Endothelial cell of umbilical vein (primary cell): ENCODE measurements around the gene LMO7. TPM values are rescaled to one million over a fixed set of nuclear protein-coding genes. Genes with fewer than 3 reads are reported as not detected.

Source experiments
- BruUV-seq: library from RNA; stranded (reverse); fragments of 400-500 nt; replicated peaks from 2 replicates; lab custom pipeline; 2021; lab: Mats Ljungman, UMichigan
- CTCF ChIA-PET: fragments of 300-600, 350-600 bp; sonication (Branson Sonifier 250); formaldehyde crosslinking; loops from one replicate; lab custom pipeline; 2021; ENCODE audit warnings: antibody characterized with exemption, inconsistent platforms; lab: Charles Lee
- POLR2A ChIA-PET: fragments of 300-600, 350-600 bp; sonication (Branson Sonifier 250); formaldehyde crosslinking; loops from one replicate; lab custom pipeline; 2021; ENCODE audit warnings: antibody characterized with exemption, inconsistent platforms; lab: Charles Lee
- DNase-seq: peaks from one replicate; pipeline ENCODE4 v3.0.0-alpha.2; 2011; ENCODE audit warnings: low read depth, low spot score
- FAIRE-seq: peaks from 2 replicates; lab custom pipeline; 2011; peaks lifted over from hg19 to GRCh38; lab: Jason Lieb, UNC
- H2AFZ ChIP-seq: 2 replicates; pipeline ENCODE4 v1.6.0; 2012; ENCODE audit warnings: low read depth, low read length, control low read depth, inconsistent platforms
- H3K27ac ChIP-seq: 2 replicates; pipeline ENCODE4 v1.5.1; 2011; ENCODE audit warnings: low read depth, mild to moderate bottlenecking, control low read depth, low read length, moderate library complexity; ENCODE audit not compliant: insufficient read depth
- H3K27me3 ChIP-seq, 2 experiments: 2 replicates each; pipeline versions ENCODE4 v1.6.0 to v1.6.1; 2011; ENCODE audit warnings: low read length in 2 of 2, mixed read lengths in 1 of 2; ENCODE audit not compliant: control insufficient read depth in 2 of 2, insufficient read depth in 2 of 2
- H3K36me3 ChIP-seq, 2 experiments: 2 replicates in 1 of 2; 3 replicates in 1 of 2; pipeline ENCODE4 v1.5.1; 2011; ENCODE audit warnings: low read length in 2 of 2, mild to moderate bottlenecking in 1 of 2, moderate library complexity in 1 of 2; ENCODE audit not compliant: control insufficient read depth in 2 of 2, insufficient read depth in 2 of 2; ENCODE audit errors: extremely low read depth in 1 of 2
- H3K4me1 ChIP-seq: 3 replicates; pipeline ENCODE4 v1.5.1; 2011; ENCODE audit warnings: mild to moderate bottlenecking, low read length; ENCODE audit not compliant: control insufficient read depth, insufficient read depth; ENCODE audit errors: extremely low read depth
- H3K4me2 ChIP-seq: 2 replicates; pipeline ENCODE4 v1.6.1; 2011; ENCODE audit warnings: low read length, control low read depth, mixed read lengths; ENCODE audit not compliant: insufficient read depth
- H3K4me3 ChIP-seq, 3 experiments: fragments of 200-600 bp in 1 of 3; sonication (generic), shearing (Covaris generic) in 1 of 3; replicated peaks in 1 of 3; 2 replicates each; pipeline ENCODE4 v1.5.1; 2011 to 2016; ENCODE audit warnings: control low read depth in 3 of 3, low read length in 3 of 3, mild to moderate bottlenecking in 2 of 3, inconsistent platforms in 1 of 3, low read depth in 1 of 3, moderate library complexity in 1 of 3; ENCODE audit not compliant: insufficient read depth in 1 of 3
- H3K79me2 ChIP-seq: 2 replicates; pipeline ENCODE4 v1.6.0; 2012; ENCODE audit warnings: low read length, inconsistent platforms; ENCODE audit not compliant: control insufficient read depth, insufficient read depth
- H3K9ac ChIP-seq: replicated peaks from 2 replicates; pipeline ENCODE3; 2011; ENCODE audit warnings: low read length, control low read depth; ENCODE audit not compliant: insufficient read depth; ENCODE audit errors: extremely low read depth
- H3K9me1 ChIP-seq: replicated peaks from 3 replicates; pipeline ENCODE4 v1.6.0; 2011; ENCODE audit warnings: mild to moderate bottlenecking, low read length; ENCODE audit not compliant: control insufficient read depth, insufficient read depth; ENCODE audit errors: extremely low read depth
- H3K9me3 ChIP-seq: replicated peaks from 2 replicates; pipeline ENCODE4 v1.5.1; 2012; ENCODE audit warnings: low read length, inconsistent platforms; ENCODE audit not compliant: control insufficient read depth, insufficient read depth
- H4K20me1 ChIP-seq: replicated peaks from 2 replicates; pipeline ENCODE3; 2011; ENCODE audit warnings: mild to moderate bottlenecking, low read length; ENCODE audit not compliant: control insufficient read depth, insufficient read depth; ENCODE audit errors: extremely low read depth
- CTCF ChIP-seq, 2 donors: IDR thresholded peaks; 1 replicate in 1 of 2; 2 replicates in 1 of 2; pipeline ENCODE4 v1.5.1; 2011; ENCODE audit warnings: low read length in 2 of 2, mild to moderate bottlenecking in 2 of 2, moderate library complexity in 2 of 2, control low read depth in 1 of 2, inconsistent platforms in 1 of 2, low read depth in 1 of 2; ENCODE audit not compliant: insufficient read depth in 1 of 2; ENCODE audit errors: extremely low read depth in 1 of 2
- EZH2 ChIP-seq: IDR thresholded peaks from 2 replicates; pipeline ENCODE4 v1.6.1; 2012; ENCODE audit warnings: borderline replicate concordance, low read depth, mild to moderate bottlenecking, moderate library complexity, low read length, inconsistent platforms; ENCODE audit not compliant: severe bottlenecking
- FOS ChIP-seq: IDR thresholded peaks from 2 replicates; pipeline ENCODE4 v1.6.1; 2011; ENCODE audit warnings: mild to moderate bottlenecking, low read length, moderate library complexity, borderline replicate concordance; ENCODE audit not compliant: insufficient read depth
- GATA2 ChIP-seq: IDR thresholded peaks from 2 replicates; pipeline ENCODE4 v1.7.0; 2011; ENCODE audit warnings: low read depth, mild to moderate bottlenecking, moderate library complexity, mixed read lengths, low read length; ENCODE audit not compliant: insufficient read length, insufficient read depth
- JUN ChIP-seq: IDR thresholded peaks from 2 replicates; pipeline ENCODE4 v1.6.1; 2011; ENCODE audit warnings: borderline replicate concordance, low read depth; ENCODE audit not compliant: insufficient read length, insufficient read depth
- MYC ChIP-seq: IDR thresholded peaks from one replicate; pipeline ENCODE4 v1.6.1; 2011; ENCODE audit warnings: mild to moderate bottlenecking, low read depth, low read length
- POLR2A ChIP-seq: IDR thresholded peaks from 2 replicates; pipeline ENCODE4 v1.6.1; 2012; ENCODE audit warnings: low read depth, mild to moderate bottlenecking, control low read depth, low read length
- POLR2AphosphoS5 ChIP-seq: IDR thresholded peaks from 2 replicates; pipeline ENCODE4 v1.6.1; 2012; ENCODE audit warnings: low read depth, mild to moderate bottlenecking, control low read depth, low read length, moderate library complexity; ENCODE audit not compliant: insufficient read depth
- dilution Hi-C: fragments of 300-500 bp; cut with MboI; formaldehyde crosslinking; loops from one replicate; pipeline ENCODE4 v1.15.0; 2019; ENCODE audit warnings: low sequenced_read_pairs; ENCODE audit not compliant: extremely low pct_ligation_motif_present
- intact Hi-C: fragments of 100-400 bp; cut with micrococcal nuclease; formaldehyde crosslinking; loops from one replicate; pipeline ENCODE4 v1.10.0; 2022
- polyA plus RNA-seq, 4 experiments: library from polyadenylated mRNA; depleted of rRNA in 3 of 4; stranded (reverse) in 3 of 4; unstranded in 1 of 4; fragments of >200 nt; gene quantifications; 2 replicates each; pipeline versions ENCODE4 v1.2.1 to v1.2.3, GENCODE V29; 2011 to 2012; ENCODE audit warnings: missing spikeins in 1 of 4
- total RNA-seq: library from RNA; stranded (reverse); gene quantifications from 2 replicates; pipeline ENCODE4 v1.2.3, GENCODE V29; 2021
- TF ChIP-seq, protein P1 (sequence below): IDR thresholded peaks from 2 replicates; pipeline ENCODE4 v1.6.1; 2011; ENCODE audit not compliant: insufficient read depth, insufficient read length

Gene LMO7
- total and polyA plus RNA-seq, 2 donors (not counting 3 experiments of a cell fraction or from before 2014, with no cell fraction given): 10.5 to 21.1 TPM

- FAIRE-seq (no peak), DNase-seq (no peak)
- Histone ChIP-seq H2AFZ (no peak overlapping the region), H3K4me3 (no peak overlapping the region), H4K20me1 (no peaks in the 10 kb centered on the region), H3K4me1 (peaks cover 19% of the 10 kb centered on the region), H3K9ac (no peak overlapping the region), H3K27me3 (no peaks in the 10 kb centered on the region), H3K4me2 (no peak overlapping the region), H3K9me3 (no peaks in the 10 kb centered on the region), H3K36me3 (no peaks in the 10 kb centered on the region), H3K27ac (no peak overlapping the region), H3K9me1 (no peaks in the 10 kb centered on the region), H3K79me2 (no peaks in the 10 kb centered on the region)
- TF ChIP-seq, protein P1, sequence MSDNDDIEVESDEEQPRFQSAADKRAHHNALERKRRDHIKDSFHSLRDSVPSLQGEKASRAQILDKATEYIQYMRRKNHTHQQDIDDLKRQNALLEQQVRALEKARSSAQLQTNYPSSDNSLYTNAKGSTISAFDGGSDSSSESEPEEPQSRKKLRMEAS: no peak
- TF ChIP-seq MYC: no peak
- no peak for TF ChIP-seq GATA2
- TF ChIP-seq FOS: no peak
- no peak for TF ChIP-seq EZH2
- TF ChIP-seq POLR2A: no peak
- no peak for TF ChIP-seq JUN
- TF ChIP-seq POLR2AphosphoS5: no peak
- no peak for TF ChIP-seq CTCF (IDR thresholded peaks at IDR 0.05; ENCODE audit: extremely low read depth in 1 of 2, insufficient read depth in 1 of 2, low read depth in 1 of 2, low read length in 2 of 2)
- no TSS peak for BruUV-seq
- POLR2A ChIA-PET: no interaction called here
- dilution Hi-C loops: no loop called here
- intact Hi-C loops: no loop called here
- CTCF ChIA-PET: interaction anchor here (1.4 kb wide), 1 partner anchor 42 kb away, joined by 3 read pairs; no protein-coding TSS in a partner anchor
These were observed 166.0 kb downstream of the LMO7 start for GRCh38 chr13:75802161-75802560.
